Heart right ventricle (tissue), 16 donors: ENCODE data around the gene ARIH2. TPM values are rescaled to one million over a fixed set of nuclear protein-coding genes. Genes with fewer than 3 reads are reported as not detected.

ENCODE experiments used
- ATAC-seq, 8 donors: fragments of 200-7000 bp; cut with Tn5 transposase; one replicate each; pipeline ENCODE4 v1.9.1; 2020; ENCODE audit warnings: mild to moderate bottlenecking in 8 of 8, moderate library complexity in 8 of 8, moderate number of reproducible peaks in 1 of 8
- DNase-seq, 2 donors: peaks; one replicate each; pipeline ENCODE4 v3.0.0-alpha.2; 2020
- H3K27ac ChIP-seq, 10 donors: fragments of 200-600 bp; sonication (generic) in 2 of 10; one replicate each; pipeline versions ENCODE4 v1.5.0 to v1.8.0; 2020 to 2022; ENCODE audit warnings: mild to moderate bottlenecking in 3 of 10
- H3K27me3 ChIP-seq, 7 donors: fragments of 200-600 bp; one replicate each; pipeline ENCODE4 v1.8.0; 2021 to 2022; ENCODE audit warnings: mild to moderate bottlenecking in 2 of 7
- H3K36me3 ChIP-seq, 9 donors: fragments of 200-600 bp; sonication (generic) in 1 of 9; one replicate each; pipeline versions ENCODE4 v1.5.0 to v1.8.0; 2020 to 2022; ENCODE audit warnings: mild to moderate bottlenecking in 2 of 9
- H3K4me1 ChIP-seq, 9 donors: fragments of 200-600 bp; sonication (generic) in 1 of 9; one replicate each; pipeline versions ENCODE4 v1.5.0 to v1.8.0; 2020 to 2022; ENCODE audit warnings: mild to moderate bottlenecking in 4 of 9
- H3K4me3 ChIP-seq, 10 donors: fragments of 200-600 bp; sonication (generic) in 2 of 10; one replicate each; pipeline versions ENCODE4 v1.5.0 to v1.8.0; 2020 to 2022; ENCODE audit warnings: mild to moderate bottlenecking in 7 of 10, moderate library complexity in 2 of 10
- H3K9me3 ChIP-seq, 11 donors: fragments of 200-600 bp in 10 of 11; sonication (generic) in 2 of 11; one replicate each; pipeline versions ENCODE4 v1.5.0 to v1.8.0; 2013 to 2022; ENCODE audit warnings: mild to moderate bottlenecking in 2 of 11, control low read depth in 1 of 11, moderate library complexity in 1 of 11
- WGBS, 2 donors: extraction: QIAGEN DNeasy Blood & Tissue Kit; methylation state at CpG; one replicate each; pipeline ENCODE4 v1.1.7; 2013; ENCODE audit warnings: inconsistent platforms in 1 of 2; 5-methylcytosine and 5-hydroxymethylcytosine counted together
- intact Hi-C, 10 donors: fragments of 100-400 bp; cut with DNase I; formaldehyde crosslinking; loops; one replicate each; pipeline versions ENCODE4 v1.11.1 to v1.14.2; 2022
- polyA plus RNA-seq, 2 donors: library from polyadenylated mRNA; stranded (reverse); fragments of 200-250 nt; gene quantifications; one replicate each; pipeline ENCODE4 v1.2.3, GENCODE V29; 2013
- total RNA-seq, 10 donors: library from RNA; stranded (reverse); fragmentation: NEBNext Ultra II Directional in 3 of 10; extraction: Animal tissue kit (Norgen Biotek cat#: 25700) in 3 of 10; gene quantifications; one replicate each; pipeline versions ENCODE4 v1.2.1 to v1.2.4, GENCODE V29; 2021 to 2023
- TF ChIP-seq, protein P1 (sequence below), 9 donors: fragments of 200-600 bp; sonication (generic) in 2 of 9; IDR thresholded peaks; one replicate each; pipeline versions ENCODE4 v1.5.0 to v1.8.0; 2021 to 2022; ENCODE audit warnings: antibody characterized with exemption in 9 of 9, mild to moderate bottlenecking in 5 of 9, moderate library complexity in 1 of 9
- donor health status: Arrhythmogenic right ventricular cardiomyopathy.
- donor health status: ischemic (EF 13 %, LVEDD 7.1; RV severe dilation, severe dysfunction).
- donor health status: healthy with polysubstance abuse.
- donor health status: DM: no; HTN: yes; CAD: no.
- donor health status: DM: no; HTN: no; CAD: no.
- donor health status: ischemic (EF 25% LVEDD 6.9; RV normal size, moderate dysfunction).
- donor health status: ischemic (EF 25% LVEDD 5.7; RV mildly dilated, moderate dysfunction).
- donor health status: healthy.
- donor health status: DM: yes; HTN: yes; CAD: no.
- donor health status: Ischemic cardiomyopathy.
- donor health status: ischemic (EF 35%, LVEDD 5.7; RV mildly dilated, moderate dysfunction).
- donor health status: nonischemic (EF 11% LVEDD 7.7; RV severe dilation, severe dysfunction).
- donor health status: DM: yes; HTN: yes; CAD: no.
- donor health status: PGD.
- donor health status: ischemic (EF 29% LVEDD 5.4; RV normal size, mild dysfunction).
- donor health status: nonischemic (EF 23%, LVEDD 6.1; RV moderate dilation, normal function).

ARIH2 gene
- total and polyA plus RNA-seq, 12 donors: 41.9 to 177 (median 138) TPM

DNA sequence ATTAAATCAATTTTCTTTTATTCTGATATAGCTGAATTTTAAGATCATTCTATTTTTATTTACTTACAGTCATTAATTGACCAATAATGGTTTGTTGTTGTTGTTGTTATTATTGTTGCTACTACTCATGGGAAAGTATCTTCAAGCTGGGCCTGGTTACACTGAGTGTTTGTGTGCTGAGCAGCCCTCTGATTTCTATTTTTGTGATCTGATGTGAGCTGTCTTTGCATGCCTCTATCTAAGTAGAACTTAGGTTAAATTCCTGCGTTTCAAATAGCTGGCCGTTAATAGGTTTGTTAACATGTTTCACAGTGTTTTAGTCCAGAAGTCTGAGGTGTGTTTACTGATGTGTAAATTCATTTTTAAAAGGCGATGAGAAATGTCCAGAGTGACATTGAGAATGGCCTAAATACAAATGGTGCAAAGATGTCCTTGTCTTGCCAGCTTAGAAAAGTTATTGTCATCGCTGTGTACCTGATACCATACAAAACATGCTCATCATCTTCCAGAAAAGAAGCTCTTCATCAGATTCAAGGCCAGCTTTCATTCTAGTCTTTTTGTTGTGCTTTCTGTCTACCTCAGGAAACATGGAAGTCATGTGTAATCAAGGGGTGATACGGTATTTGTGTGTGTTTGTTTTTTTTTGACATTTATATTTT is 15.8 kb downstream of the ARIH2 start:
- no peak for DNase-seq
- Histone ChIP-seq H3K27ac (peak overlapping the region; percentile 48 to 88 (median 70)), H3K27me3 (no peaks in the 10 kb centered on the region), H3K4me3 (peak overlapping the region in 6 of 10 donors; percentile 2 to 37 (median 10)), H3K9me3 (no peaks in the 10 kb centered on the region), H3K36me3 (peaks cover 0 to 63% (median 7%) of the 10 kb centered on the region in 9 donors), H3K4me1 (peaks cover 3 to 84% (median 54%) of the 10 kb centered on the region in 9 donors)
- ATAC-seq: peak; percentile 49 to 92 (median 84)
- intact Hi-C loops: no loop called here
- TF ChIP-seq, protein P1, sequence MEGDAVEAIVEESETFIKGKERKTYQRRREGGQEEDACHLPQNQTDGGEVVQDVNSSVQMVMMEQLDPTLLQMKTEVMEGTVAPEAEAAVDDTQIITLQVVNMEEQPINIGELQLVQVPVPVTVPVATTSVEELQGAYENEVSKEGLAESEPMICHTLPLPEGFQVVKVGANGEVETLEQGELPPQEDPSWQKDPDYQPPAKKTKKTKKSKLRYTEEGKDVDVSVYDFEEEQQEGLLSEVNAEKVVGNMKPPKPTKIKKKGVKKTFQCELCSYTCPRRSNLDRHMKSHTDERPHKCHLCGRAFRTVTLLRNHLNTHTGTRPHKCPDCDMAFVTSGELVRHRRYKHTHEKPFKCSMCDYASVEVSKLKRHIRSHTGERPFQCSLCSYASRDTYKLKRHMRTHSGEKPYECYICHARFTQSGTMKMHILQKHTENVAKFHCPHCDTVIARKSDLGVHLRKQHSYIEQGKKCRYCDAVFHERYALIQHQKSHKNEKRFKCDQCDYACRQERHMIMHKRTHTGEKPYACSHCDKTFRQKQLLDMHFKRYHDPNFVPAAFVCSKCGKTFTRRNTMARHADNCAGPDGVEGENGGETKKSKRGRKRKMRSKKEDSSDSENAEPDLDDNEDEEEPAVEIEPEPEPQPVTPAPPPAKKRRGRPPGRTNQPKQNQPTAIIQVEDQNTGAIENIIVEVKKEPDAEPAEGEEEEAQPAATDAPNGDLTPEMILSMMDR (IDR thresholded peaks at IDR 0.05): no peak
- 47 to 64% methylated on average over 5 of the region's 5 CpGs for WGBS, 2 donors

DNA sequence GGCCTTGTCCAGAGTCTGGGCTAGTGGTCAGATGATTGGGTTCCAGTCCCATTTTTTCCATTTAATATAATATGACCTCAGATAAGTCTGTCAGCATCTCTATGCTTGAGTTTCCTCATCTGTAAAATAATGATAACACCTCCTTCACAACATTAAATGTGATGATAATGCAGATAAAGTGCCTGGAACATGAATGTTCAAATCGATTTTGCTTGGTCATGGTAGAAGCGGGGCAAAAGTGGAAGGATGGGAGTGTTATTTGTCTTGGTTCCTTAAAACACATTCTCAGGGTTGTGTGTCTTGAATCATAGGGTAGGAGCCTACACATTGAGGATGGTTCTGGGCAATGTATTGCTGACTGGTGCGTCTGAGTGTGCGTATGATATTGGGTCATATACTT is 16.9 kb downstream of the ARIH2 start:
- intact Hi-C loops: no loop called here
- peak overlapping the region in 5 of 10 donors; percentile 2 to 37 (median 11) for H3K4me3 ChIP-seq
- 88 to 89% methylated on average over 4 of the region's 4 CpGs for WGBS, 2 donors
- H3K4me1 ChIP-seq: peaks cover 3 to 73% (median 44%) of the 10 kb centered on the region in 9 donors
- H3K36me3 ChIP-seq: peaks cover 0 to 59% (median 7%) of the 10 kb centered on the region in 9 donors
- ATAC-seq (no peak), DNase-seq (no peak)
- H3K27me3 ChIP-seq: no peaks in the 10 kb centered on the region
- TF ChIP-seq, protein P1 (IDR thresholded peaks at IDR 0.05): no peak
- H3K9me3 ChIP-seq: no peaks in the 10 kb centered on the region
- peak overlapping the region; percentile 48 to 88 (median 70) for H3K27ac ChIP-seq

DNA sequence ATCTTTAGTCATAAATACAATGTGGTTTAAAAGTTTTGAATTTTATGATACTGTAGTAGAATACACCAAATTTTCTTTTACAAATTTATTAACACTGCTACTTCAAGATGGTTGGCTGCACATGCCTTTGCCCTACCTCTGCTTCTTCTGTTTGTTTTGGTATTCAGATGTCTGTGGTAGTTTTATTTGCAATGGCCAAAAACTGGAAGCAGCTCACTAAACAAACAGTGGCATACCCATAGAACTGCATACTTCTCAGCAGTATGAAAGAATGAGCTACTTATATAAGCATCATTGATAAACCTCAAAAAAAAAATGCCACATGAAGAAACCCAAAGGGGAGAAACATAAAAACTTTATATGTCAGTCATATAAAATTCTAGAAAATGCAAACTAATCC is 19.5 kb downstream of the ARIH2 start:
- Histone ChIP-seq H3K27ac (peak overlapping the region in 2 of 10 donors; percentile 84 to 88), H3K27me3 (no peaks in the 10 kb centered on the region), H3K4me3 (no peak overlapping the region), H3K9me3 (no peaks in the 10 kb centered on the region), H3K36me3 (peaks cover 0 to 52% (median 7%) of the 10 kb centered on the region in 9 donors), H3K4me1 (peaks cover 0 to 49% (median 24%) of the 10 kb centered on the region in 9 donors)
- intact Hi-C loops: no loop called here
- TF ChIP-seq, protein P1 (IDR thresholded peaks at IDR 0.05): no peak
- ATAC-seq (no peak), DNase-seq (no peak)

DNA sequence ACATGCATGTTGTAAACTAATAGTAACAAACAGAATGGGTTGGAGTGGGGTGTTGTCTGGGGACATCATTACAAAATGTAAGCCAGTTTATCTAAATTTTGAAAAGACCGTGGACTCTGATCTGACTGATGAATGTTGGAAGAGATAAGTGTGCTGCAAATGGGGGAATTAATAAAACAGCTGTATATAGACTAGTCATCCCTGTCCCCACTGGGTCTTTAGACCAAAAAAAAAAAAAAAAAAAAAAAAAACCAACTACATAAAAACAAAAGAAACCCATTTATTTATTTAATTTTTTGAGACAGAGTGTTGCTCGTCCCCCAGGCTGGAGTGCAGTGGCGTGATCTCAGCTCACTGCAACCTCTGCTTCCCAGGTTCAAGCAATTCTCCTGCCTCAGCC is 20.0 kb downstream of the ARIH2 start:
- intact Hi-C loops: no loop called here
- DNase-seq: no peak
- TF ChIP-seq, protein P1 (IDR thresholded peaks at IDR 0.05): no peak
- ATAC-seq: no peak
- H3K36me3 ChIP-seq: peaks cover 0 to 53% (median 3%) of the 10 kb centered on the region in 9 donors
- no peaks in the 10 kb centered on the region for H3K9me3 ChIP-seq
- 90 to 91% methylated on average over 3 of the region's 3 CpGs for WGBS, 2 donors
- no peaks in the 10 kb centered on the region for H3K27me3 ChIP-seq
- peak overlapping the region in 1 of 10 donors; percentile 88 for H3K27ac ChIP-seq
- no peak overlapping the region for H3K4me3 ChIP-seq
- peaks cover 0 to 46% (median 24%) of the 10 kb centered on the region in 9 donors for H3K4me1 ChIP-seq
